B cell (primary cell): ENCODE data around the gene ERP29. TPM values are rescaled to one million over a fixed set of nuclear protein-coding genes. Genes with fewer than 3 reads are reported as not detected.

Experiments
- ATAC-seq: fragments of 200-7000 bp; cut with Tn5 transposase; one replicate; pipeline ENCODE4 v1.10.0; 2021; ENCODE audit warnings: low read depth, mild to moderate bottlenecking, moderate number of reproducible peaks, moderate library complexity
- CTCF ChIA-PET: fragments of 350-600 bp; sonication (Branson Sonifier 250); formaldehyde crosslinking; loops from one replicate; lab custom pipeline; 2021; ENCODE audit warnings: antibody characterized with exemption, inconsistent platforms; lab: Charles Lee
- POLR2A ChIA-PET: fragments of 350-600 bp; sonication (Branson Sonifier 250); formaldehyde crosslinking; loops from one replicate; lab custom pipeline; 2021; ENCODE audit warnings: antibody characterized with exemption; lab: Charles Lee
- DNase-seq: peaks from one replicate; pipeline ENCODE4 v3.0.0; 2013
- H2AFZ ChIP-seq: 2 replicates; pipeline ENCODE4 v1.6.1; 2012; ENCODE audit warnings: mild to moderate bottlenecking, low read depth, low read length; ENCODE audit not compliant: insufficient read depth, poor library complexity, severe bottlenecking
- H3K27ac ChIP-seq, 2 donors: 1 replicate in 1 of 2; 2 replicates in 1 of 2; pipeline ENCODE4 v1.5.1; 2012 to 2013; ENCODE audit warnings: low read length in 2 of 2, mild to moderate bottlenecking in 2 of 2, moderate library complexity in 1 of 2
- H3K27me3 ChIP-seq, 4 experiments: fragments of 200-600 bp in 1 of 4; sonication (generic) in 1 of 4; replicated peaks in 1 of 4; 1 replicate in 2 of 4; 2 replicates in 2 of 4; pipeline versions ENCODE4 v1.6.1 to v1.7.0; 2013 to 2016; ENCODE audit warnings: low read length in 3 of 4, mild to moderate bottlenecking in 2 of 4, mixed read lengths in 1 of 4, moderate library complexity in 1 of 4; ENCODE audit not compliant: insufficient read depth in 4 of 4, control insufficient read depth in 3 of 4; ENCODE audit errors: control extremely low read depth in 1 of 4
- H3K36me3 ChIP-seq, 2 experiments: replicated peaks in 1 of 2; 1 replicate in 1 of 2; 2 replicates in 1 of 2; pipeline versions ENCODE4 v1.6.1 to v1.7.1; 2013; ENCODE audit warnings: low read length in 1 of 2; ENCODE audit not compliant: insufficient read depth in 2 of 2, control insufficient read depth in 1 of 2; ENCODE audit errors: control extremely low read depth in 1 of 2, extremely low read depth in 1 of 2
- H3K4me1 ChIP-seq, 2 donors: fragments of 200-600 bp in 1 of 2; sonication (generic) in 1 of 2; 1 replicate in 1 of 2; 2 replicates in 1 of 2; pipeline versions ENCODE4 v1.5.1 to v1.6.1; 2013 to 2017; ENCODE audit warnings: low read length in 2 of 2; ENCODE audit not compliant: control insufficient read depth in 2 of 2, insufficient read depth in 2 of 2
- H3K4me2 ChIP-seq: replicated peaks from 2 replicates; pipeline ENCODE3; 2012; ENCODE audit warnings: mild to moderate bottlenecking, low read depth, low read length; ENCODE audit not compliant: poor library complexity, severe bottlenecking
- H3K4me3 ChIP-seq, 5 experiments: fragments of 200-600 bp in 1 of 5; sonication (generic) in 1 of 5; 1 replicate in 3 of 5; 2 replicates in 2 of 5; pipeline versions ENCODE4 v1.5.1 to v1.7.0; 2011 to 2016; ENCODE audit warnings: low read length in 4 of 5, mild to moderate bottlenecking in 4 of 5, low read depth in 2 of 5, control low read depth in 1 of 5, moderate library complexity in 1 of 5; ENCODE audit not compliant: insufficient read depth in 1 of 5; ENCODE audit errors: control extremely low read depth in 1 of 5, extremely low read depth in 1 of 5
- H3K79me2 ChIP-seq: fragments of 200-600 bp; sonication (generic); one replicate; pipeline ENCODE4 v1.6.0; 2016; ENCODE audit warnings: low read length; ENCODE audit not compliant: control insufficient read depth, insufficient read depth
- H3K9ac ChIP-seq: fragments of 200-600 bp; sonication (generic); 2 replicates; pipeline ENCODE4 v1.6.1; 2017; ENCODE audit warnings: mild to moderate bottlenecking, low read length, moderate library complexity
- H3K9me3 ChIP-seq, 3 donors: one replicate each; pipeline versions ENCODE4 v1.6.1 to v1.7.1; 2013; ENCODE audit warnings: low read length in 2 of 3; ENCODE audit not compliant: control insufficient read depth in 2 of 3, insufficient read depth in 1 of 3; ENCODE audit errors: control extremely low read depth in 1 of 3
- H4K20me1 ChIP-seq: 2 replicates; pipeline ENCODE4 v1.6.0; 2012; ENCODE audit warnings: mild to moderate bottlenecking, low read length; ENCODE audit not compliant: insufficient read depth, control insufficient read depth, poor library complexity, severe bottlenecking
- H3K27ac Mint-ChIP-seq: one replicate; pipeline ENCODE4 v1.8.0; 2021; ENCODE audit warnings: mixed read lengths
- H3K27me3 Mint-ChIP-seq: one replicate; pipeline ENCODE4 v1.8.0; 2021; ENCODE audit warnings: mixed read lengths
- H3K4me1 Mint-ChIP-seq: one replicate; pipeline ENCODE4 v1.8.0; 2021; ENCODE audit warnings: mixed read lengths
- H3K4me3 Mint-ChIP-seq: one replicate; pipeline ENCODE4 v1.8.0; 2021; ENCODE audit warnings: mixed read lengths
- H3K9me3 Mint-ChIP-seq: one replicate; pipeline ENCODE4 v1.8.0; 2022; ENCODE audit warnings: mixed read lengths; ENCODE audit not compliant: insufficient read depth
- CTCF ChIP-seq: fragments of 200-600 bp; IDR thresholded peaks from one replicate; pipeline ENCODE4 v1.8.0; 2022; ENCODE audit warnings: antibody characterized with exemption, mild to moderate bottlenecking
- EZH2 ChIP-seq: IDR thresholded peaks from 2 replicates; pipeline ENCODE4 v1.6.1; 2012; ENCODE audit warnings: borderline replicate concordance, low read depth, mild to moderate bottlenecking, moderate library complexity, low read length; ENCODE audit not compliant: insufficient read depth, poor library complexity, severe bottlenecking
- intact Hi-C: fragments of 100-400 bp; cut with micrococcal nuclease; formaldehyde crosslinking; loops from one replicate; pipeline ENCODE4 v1.10.0; 2022
- polyA plus RNA-seq: library from polyadenylated mRNA; depleted of rRNA; stranded (reverse); fragments of >200 nt; gene quantifications from 2 replicates; pipeline ENCODE4 v1.2.3, GENCODE V29; 2012
- total RNA-seq, 2 donors: library from RNA; stranded (reverse); fragments of 120-200 nt in 1 of 2; gene quantifications; 1 replicate in 1 of 2; 2 replicates in 1 of 2; pipeline versions ENCODE4 v1.2.3 to v1.2.4, GENCODE V29; 2013 to 2022

Gene ERP29
- total and polyA plus RNA-seq, 2 donors (not counting 1 experiment from before 2014, with no cell fraction given) = 130 to 149 TPM

GRCh38 chr12:111976860-111977259 lies 36.4 kb upstream of the ERP29 start:
- Histone ChIP-seq H4K20me1 (no peaks in the 10 kb centered on the region), H3K36me3 (no peaks in the 10 kb centered on the region), H3K79me2 (peaks cover 4% of the 10 kb centered on the region), H3K9me3 (peaks cover 0 to 6% (median 5%) of the 10 kb centered on the region in 3 donors), H2AFZ (no peak overlapping the region), H3K4me1 (no peaks in the 10 kb centered on the region), H3K9ac (no peak overlapping the region), H3K4me2 (no peak overlapping the region), H3K4me3 (no peak overlapping the region), H3K27me3 (no peaks in the 10 kb centered on the region), H3K27ac (no peak overlapping the region)
- no peak for DNase-seq
- Mint-ChIP-seq H3K4me1 (no peaks in the 10 kb centered on the region), H3K9me3 (no peaks in the 10 kb centered on the region), H3K27me3 (no peaks in the 10 kb centered on the region), H3K27ac (no peak overlapping the region), H3K4me3 (no peak overlapping the region)
- ATAC-seq = no peak
- no peak for TF ChIP-seq EZH2
- no peak for TF ChIP-seq CTCF
- ChIA-PET POLR2A (no interaction called here), CTCF (no interaction called here)
- intact Hi-C loops = no loop called here

GRCh38 chr12:111978545-111978944 lies 34.7 kb upstream of the ERP29 start:
- no peaks in the 10 kb centered on the region for H3K4me1 Mint-ChIP-seq
- no peak for TF ChIP-seq EZH2
- no peak for TF ChIP-seq CTCF
- ChIA-PET CTCF (no interaction called here), POLR2A (interaction anchor here (0.6 kb wide), 1 partner anchor 9 kb away, joined by 5 read pairs; no protein-coding TSS in a partner anchor)
- Histone ChIP-seq H3K79me2 (peaks cover 4% of the 10 kb centered on the region), H3K27me3 (no peaks in the 10 kb centered on the region), H3K9ac (no peak overlapping the region), H3K4me1 (no peaks in the 10 kb centered on the region), H3K36me3 (no peaks in the 10 kb centered on the region), H2AFZ (no peak overlapping the region), H3K9me3 (no peaks in the 10 kb centered on the region), H3K4me3 (no peak overlapping the region), H3K27ac (no peak overlapping the region), H3K4me2 (no peak overlapping the region), H4K20me1 (no peaks in the 10 kb centered on the region)
- H3K27ac Mint-ChIP-seq = no peak overlapping the region
- DNase-seq = no peak
- no peaks in the 10 kb centered on the region for H3K27me3 Mint-ChIP-seq
- H3K4me3 Mint-ChIP-seq = no peak overlapping the region
- intact Hi-C loops = no loop called here
- no peaks in the 10 kb centered on the region for H3K9me3 Mint-ChIP-seq
- no peak for ATAC-seq
